Measurements from ENCODE around the gene CRTC3. TPM values are rescaled to one million over a fixed set of nuclear protein-coding genes. Genes with fewer than 3 reads are reported as not detected.

The CRTC3 gene
- total RNA-seq, 3 donors from 2014 or later = 21.6 to 53.6 (median 21.7) TPM

DNA sequence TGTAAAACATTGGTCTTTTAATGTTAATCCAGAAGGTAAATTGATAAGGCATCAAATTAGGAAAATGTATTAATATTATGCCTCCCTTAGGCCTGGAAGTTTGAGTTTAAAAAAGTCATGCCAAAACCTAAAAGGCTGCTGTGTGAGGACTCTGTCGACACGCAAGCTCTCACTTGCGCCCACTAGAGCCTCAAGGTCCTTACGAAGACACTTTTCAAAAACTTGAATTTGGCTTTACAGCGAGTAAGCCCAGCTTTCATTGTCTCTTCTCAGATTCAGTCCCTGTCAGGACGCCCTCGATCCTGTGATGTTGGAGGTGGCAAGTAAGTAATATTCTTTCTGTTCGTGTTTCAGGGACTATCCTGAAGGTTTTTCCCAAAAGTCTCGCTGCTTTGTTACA, 89.7 kb downstream of the CRTC3 start:
- no peaks in the 10 kb centered on the region for H3K4me1 ChIP-seq (ENCODE audit: low read depth)
- intact Hi-C loops (cut with DNase I, micrococcal nuclease) = no loop called here
- H3K4me3 ChIP-seq = no peak overlapping the region
- no peaks in the 10 kb centered on the region for H3K36me3 ChIP-seq (ENCODE audit: low read depth)
- DNase-seq (no peak), ATAC-seq (no peak)
- no peaks in the 10 kb centered on the region for H3K9me3 ChIP-seq
- TF ChIP-seq, protein P1, sequence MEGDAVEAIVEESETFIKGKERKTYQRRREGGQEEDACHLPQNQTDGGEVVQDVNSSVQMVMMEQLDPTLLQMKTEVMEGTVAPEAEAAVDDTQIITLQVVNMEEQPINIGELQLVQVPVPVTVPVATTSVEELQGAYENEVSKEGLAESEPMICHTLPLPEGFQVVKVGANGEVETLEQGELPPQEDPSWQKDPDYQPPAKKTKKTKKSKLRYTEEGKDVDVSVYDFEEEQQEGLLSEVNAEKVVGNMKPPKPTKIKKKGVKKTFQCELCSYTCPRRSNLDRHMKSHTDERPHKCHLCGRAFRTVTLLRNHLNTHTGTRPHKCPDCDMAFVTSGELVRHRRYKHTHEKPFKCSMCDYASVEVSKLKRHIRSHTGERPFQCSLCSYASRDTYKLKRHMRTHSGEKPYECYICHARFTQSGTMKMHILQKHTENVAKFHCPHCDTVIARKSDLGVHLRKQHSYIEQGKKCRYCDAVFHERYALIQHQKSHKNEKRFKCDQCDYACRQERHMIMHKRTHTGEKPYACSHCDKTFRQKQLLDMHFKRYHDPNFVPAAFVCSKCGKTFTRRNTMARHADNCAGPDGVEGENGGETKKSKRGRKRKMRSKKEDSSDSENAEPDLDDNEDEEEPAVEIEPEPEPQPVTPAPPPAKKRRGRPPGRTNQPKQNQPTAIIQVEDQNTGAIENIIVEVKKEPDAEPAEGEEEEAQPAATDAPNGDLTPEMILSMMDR (IDR thresholded peaks at IDR 0.05) = no peak

DNA sequence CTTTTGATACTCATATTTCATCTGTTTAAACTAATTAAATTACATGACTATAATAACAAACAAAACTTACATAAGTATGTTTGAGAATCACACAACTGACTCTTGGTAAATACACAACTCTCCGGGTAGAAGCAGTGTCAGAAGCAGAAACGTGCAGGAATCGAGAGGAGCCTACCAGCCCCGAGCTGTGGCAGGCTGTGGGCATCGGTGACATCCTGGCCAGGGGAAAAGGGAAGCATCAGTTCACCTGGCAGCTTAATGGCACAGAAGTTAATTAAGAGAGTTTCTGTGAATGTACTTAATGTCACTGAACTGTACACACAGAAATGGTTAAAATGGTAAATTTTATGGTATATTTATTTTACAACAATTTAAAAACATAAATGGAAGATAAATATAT, 90.2 kb downstream of the CRTC3 start:
- Histone ChIP-seq H3K9me3 (no peaks in the 10 kb centered on the region), H3K4me3 (no peak overlapping the region), H3K4me1 (ENCODE audit: low read depth) (no peaks in the 10 kb centered on the region), H3K36me3 (ENCODE audit: low read depth) (no peaks in the 10 kb centered on the region)
- intact Hi-C loops (cut with DNase I, micrococcal nuclease) = no loop called here
- DNase-seq = no peak
- TF ChIP-seq, protein P1 (IDR thresholded peaks at IDR 0.05) = no peak
- no peak for ATAC-seq

DNA sequence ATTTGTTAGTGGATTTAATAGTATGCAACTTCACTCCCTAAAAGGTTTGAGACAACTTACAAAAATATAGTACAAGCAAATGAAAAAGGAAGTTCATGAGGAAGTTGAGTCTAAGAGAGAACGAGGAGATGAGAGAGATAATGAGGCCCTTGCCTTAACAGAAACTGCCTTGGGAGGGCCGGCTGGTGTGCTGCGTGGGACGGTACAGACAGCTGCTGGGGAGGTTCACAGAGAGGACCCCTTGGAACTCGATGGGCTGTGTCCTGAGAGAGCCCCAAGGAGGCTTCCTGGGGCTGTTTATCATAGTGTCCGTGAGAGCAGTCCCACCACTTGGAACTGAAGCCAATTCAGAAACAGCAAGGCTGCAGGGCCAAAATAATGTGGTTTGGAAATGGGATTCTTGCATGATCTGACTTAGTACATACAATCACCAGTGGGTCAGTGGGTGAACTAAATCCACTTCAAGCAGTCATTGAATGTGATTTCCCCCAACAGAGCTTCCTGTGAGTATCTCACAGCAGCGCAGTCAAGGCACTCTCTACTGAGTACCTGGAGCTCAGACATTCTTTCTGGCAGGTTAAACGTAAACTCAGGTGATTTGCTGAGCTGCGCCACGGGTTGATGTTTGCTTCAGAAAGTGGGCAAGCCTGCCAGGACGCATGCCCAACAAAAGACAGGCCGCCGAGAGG, 90.8 kb downstream of the CRTC3 start:
- intact Hi-C loops (cut with DNase I, micrococcal nuclease) = no loop called here

DNA sequence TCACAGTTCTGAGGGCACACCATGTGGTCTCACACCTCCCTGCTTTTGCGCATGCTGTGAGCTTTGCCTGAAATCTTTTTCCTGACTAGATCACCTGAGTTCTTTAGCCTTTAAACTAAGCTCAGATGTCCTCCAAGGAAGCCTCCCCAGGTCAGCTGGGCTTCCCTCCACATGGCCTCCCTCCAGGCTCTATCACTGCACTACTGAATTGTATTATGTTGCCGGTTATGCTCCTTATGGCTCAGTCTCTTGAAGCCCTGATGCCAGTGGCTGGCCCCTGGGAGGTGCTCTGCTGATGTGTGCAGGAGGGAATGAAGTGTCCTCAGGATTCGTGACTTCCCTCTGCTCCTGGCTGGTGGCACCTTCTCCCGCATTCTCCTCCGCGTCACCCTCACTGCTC, 94.1 kb downstream of the CRTC3 start:
- intact Hi-C loops (cut with DNase I, micrococcal nuclease) = no loop called here
- DNase-seq = no peak

More for the DNA sequence above, 90.8 kb downstream of the CRTC3 start:
- TF ChIP-seq, protein P1 (IDR thresholded peaks at IDR 0.05) = no peak
- Histone ChIP-seq H3K4me3 (no peak overlapping the region), H3K4me1 (ENCODE audit: low read depth) (no peaks in the 10 kb centered on the region), H3K9me3 (no peaks in the 10 kb centered on the region), H3K36me3 (ENCODE audit: low read depth) (no peaks in the 10 kb centered on the region)
- DNase-seq (no peak), ATAC-seq (peak; percentile 44)

DNA sequence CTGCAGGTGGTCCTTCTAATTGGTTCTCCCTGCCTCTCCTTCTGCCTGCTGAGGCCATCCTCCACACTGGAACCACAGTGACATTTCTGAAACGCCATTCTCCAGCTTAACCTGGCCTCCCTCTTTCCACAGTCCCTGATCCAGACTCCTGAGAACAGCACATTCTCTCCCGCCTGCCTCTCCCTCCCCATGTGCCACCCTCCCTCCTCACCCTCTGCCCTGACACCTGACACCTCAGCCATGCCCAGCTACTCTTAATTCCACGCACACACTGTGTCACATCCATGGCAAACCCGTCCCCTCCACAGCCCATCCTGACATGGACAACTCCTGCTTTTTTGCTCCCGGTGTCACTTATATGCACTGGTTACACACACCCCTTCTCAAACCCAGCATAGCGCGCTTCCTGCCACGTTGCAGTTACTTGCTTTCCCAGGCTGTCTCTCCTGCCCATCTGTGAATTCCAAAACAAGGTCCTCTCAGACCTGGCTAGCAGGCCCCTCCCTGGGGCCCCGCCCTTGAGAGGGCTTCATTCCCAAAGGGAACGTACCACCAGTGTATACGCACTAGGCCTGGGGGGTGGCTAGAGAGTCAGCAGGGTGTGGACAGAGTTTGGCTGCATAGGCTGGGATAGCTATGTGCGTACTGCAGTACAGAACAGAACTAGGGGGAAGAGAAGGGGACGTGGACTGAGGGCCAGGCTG, 94.7 kb downstream of the CRTC3 start:
- no peaks in the 10 kb centered on the region for H3K36me3 ChIP-seq (ENCODE audit: low read depth)
- intact Hi-C loops (cut with DNase I, micrococcal nuclease) = no loop called here
- no peaks in the 10 kb centered on the region for H3K9me3 ChIP-seq
- no peak overlapping the region for H3K4me3 ChIP-seq
- TF ChIP-seq, protein P1 (IDR thresholded peaks at IDR 0.05) = no peak
- peak; percentile 36 for ATAC-seq
- no peak for DNase-seq
- no peaks in the 10 kb centered on the region for H3K4me1 ChIP-seq (ENCODE audit: low read depth)

More for the DNA sequence above, 94.1 kb downstream of the CRTC3 start:
- TF ChIP-seq, protein P1 (IDR thresholded peaks at IDR 0.05) = no peak
- no peaks in the 10 kb centered on the region for H3K36me3 ChIP-seq (ENCODE audit: low read depth)
- H3K4me1 ChIP-seq (ENCODE audit: low read depth) = no peaks in the 10 kb centered on the region
- no peaks in the 10 kb centered on the region for H3K9me3 ChIP-seq
- no peak overlapping the region for H3K4me3 ChIP-seq
- no peak for ATAC-seq
